Measurements from ENCODE around the gene DAGLB.

Gene DAGLB

DNA sequence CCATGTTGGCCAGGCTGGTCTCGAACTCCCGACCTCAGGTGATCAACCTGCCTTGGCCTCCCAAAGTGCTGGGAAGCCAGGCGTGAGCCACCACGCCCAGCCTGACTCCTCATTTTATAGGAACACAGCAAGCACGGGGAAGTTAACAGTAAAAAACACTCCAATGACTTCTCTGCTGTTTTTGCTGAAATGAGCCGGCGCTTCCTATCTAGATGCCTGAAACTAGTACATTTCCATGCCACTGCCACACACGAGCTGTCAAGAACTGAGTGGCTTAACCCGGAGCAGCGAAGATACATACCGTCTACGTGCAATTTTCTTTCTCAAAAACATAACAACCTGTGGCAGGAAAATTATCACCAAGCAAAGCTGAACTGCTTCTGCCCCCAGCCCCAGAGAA lies 16.8 kb downstream of the DAGLB start:
- FAIRE-seq, result no peak
- DNase-seq (ENCODE audit: insufficient read length, low spot score), result no peak
- no peak for TF ChIP-seq POLR2A (IDR thresholded peaks at IDR 0.05; ENCODE audit: low read depth, low read length)

DNA sequence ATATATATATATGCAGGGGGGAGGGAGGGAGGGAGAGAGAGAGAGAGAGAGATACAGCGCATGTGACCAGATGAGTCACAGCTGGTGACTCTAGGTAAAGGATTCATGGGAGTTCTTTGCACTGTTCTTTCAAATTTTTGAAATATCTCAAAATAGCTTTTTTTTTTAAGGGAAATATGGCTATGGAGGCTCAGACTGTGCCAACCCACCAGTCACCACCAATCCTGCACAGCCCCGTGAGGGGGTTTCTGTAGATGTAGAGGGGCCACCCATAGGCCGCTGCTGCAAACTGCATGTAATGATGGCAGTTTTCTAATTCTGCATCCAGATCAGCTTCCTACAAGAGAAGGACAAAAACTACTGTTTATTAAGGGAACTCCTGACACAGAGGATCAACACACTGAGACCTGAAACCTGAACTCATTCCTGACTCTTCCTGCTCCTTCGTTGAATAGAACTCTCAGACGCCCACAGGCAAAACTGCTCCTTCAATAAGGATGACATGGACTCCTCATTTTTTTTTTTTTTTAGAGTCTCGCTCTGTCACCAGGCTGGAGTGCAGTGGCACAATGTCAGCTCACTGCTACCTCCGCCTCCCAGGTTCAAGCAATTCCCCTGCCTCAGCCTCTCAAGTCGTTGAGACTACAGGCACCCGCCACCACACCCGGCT lies 17.3 kb downstream of the DAGLB start:
- FAIRE-seq (no peak), DNase-seq (ENCODE audit: insufficient read length, low spot score) (no peak)
- no peak for TF ChIP-seq POLR2A (IDR thresholded peaks at IDR 0.05; ENCODE audit: low read depth, low read length)

DNA sequence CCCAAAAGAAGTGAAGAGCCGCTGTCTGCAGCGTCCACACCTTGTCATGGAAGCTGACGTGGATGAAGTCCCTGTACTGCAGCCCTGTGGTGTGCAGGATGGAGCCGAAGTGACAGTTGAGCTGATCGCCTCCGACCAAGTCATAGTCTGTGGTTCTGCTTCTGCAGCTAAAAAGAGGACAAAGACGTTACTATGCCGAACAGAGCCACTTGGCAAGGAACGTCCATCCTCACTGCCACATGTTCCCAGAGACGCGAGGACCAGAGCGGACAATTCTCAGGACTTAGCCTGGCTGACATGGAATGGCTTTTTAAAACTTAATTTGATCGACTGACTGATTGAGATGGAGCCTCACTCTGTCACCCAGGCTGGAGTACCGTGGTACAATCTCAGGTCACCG lies 21.8 kb downstream of the DAGLB start:
- FAIRE-seq (no peak), DNase-seq (ENCODE audit: insufficient read length, low spot score) (no peak)
- no peak for TF ChIP-seq POLR2A (IDR thresholded peaks at IDR 0.05; ENCODE audit: low read depth, low read length)

DNA sequence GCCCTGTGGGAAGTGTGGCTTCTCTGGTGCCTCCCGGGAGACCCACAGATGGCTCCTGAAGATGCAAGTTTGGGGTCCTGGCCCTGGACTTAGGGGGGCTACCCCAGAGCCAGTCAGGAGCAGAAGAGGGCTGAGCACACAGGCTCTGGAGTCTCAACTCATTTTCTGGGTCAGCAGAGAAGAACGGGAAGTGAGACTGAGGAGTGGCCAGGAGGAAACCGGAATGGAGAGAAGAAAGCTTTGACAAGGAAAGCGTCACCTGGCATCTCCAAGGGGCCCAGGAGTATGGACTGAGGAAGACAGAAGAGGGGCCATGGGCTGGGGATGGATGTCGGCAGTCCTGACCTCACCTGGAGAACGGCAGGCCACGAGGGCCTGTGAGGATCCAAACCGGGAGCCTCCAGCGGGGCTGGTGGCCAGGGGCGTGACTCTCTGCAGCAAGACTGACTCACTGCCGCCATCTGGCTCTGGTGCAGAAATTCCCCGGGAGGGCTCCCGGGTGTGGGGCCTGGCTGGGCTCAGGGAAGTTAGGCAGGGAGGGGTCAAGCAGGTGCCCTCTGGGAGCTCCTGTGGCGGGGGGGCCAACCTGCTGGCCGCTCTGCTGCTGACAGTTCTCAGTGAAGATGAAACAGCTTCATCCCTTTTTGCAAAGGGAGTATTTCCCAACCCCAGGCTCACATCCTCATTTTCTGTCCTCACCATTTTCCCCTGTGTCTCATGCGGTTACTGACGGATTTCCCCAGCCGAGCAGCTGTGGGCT lies 23.6 kb downstream of the DAGLB start:
- TF ChIP-seq POLR2A (IDR thresholded peaks at IDR 0.05; ENCODE audit: low read depth, low read length), result no peak
- DNase-seq (ENCODE audit: insufficient read length, low spot score), result peak; percentile 100
- FAIRE-seq, result no peak

DNA sequence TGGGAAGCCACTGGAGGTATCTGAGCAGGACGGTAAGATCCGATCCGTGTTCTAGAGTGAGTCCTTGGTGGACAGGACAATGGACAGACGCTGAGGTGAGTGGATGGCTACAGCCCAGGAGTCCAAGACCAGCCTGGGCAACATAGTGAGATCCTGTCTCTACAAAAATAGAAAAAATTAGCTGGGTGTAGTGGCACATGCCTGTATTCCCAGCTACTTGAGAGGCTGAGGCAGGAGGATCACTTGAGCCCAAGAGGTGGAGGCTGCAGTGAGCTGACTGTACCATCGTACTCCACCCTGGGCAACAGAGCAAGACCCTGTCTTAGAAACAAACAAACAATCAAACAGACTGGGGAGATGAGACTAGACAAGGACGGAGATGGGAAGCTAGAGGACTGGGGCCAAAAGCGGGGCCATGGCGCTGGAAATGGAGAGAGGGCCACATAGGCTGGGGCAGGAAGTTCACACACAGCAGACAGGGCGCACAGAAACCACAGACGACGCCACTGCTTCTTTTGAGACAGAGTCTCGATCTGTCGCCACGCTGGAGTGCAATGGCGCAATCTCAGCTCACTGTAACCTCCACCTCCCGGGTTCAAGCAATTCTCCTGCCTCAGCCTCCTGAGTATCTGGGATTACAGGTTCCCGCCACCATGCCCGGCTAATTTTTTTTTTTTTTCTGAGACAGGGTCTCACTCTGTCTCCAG lies 24.7 kb downstream of the DAGLB start:
- FAIRE-seq, result no peak
- DNase-seq (ENCODE audit: insufficient read length, low spot score), result no peak
- TF ChIP-seq POLR2A (IDR thresholded peaks at IDR 0.05; ENCODE audit: low read depth, low read length), result no peak

DNA sequence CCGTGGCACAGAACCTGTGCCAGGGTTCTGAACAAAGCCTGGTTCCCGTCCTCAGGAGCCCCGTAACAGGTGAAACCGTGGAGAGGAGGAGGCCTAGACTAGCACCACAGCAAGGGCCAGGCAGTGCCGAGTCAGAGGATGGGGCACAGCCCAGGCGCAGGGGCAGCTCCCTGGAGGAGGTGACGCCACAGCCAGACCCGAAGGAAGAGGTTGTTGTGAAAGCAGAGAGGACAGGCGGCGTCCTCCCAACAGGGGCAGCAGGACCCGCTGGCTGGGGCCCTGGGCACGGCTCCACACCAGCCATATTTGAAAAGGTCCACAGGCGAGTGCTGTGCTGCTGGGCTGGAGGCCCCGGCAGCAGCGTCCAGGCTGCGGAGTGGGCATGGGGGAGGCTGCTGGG lies 25.7 kb downstream of the DAGLB start:
- DNase-seq (ENCODE audit: insufficient read length, low spot score) (no peak), FAIRE-seq (no peak)
- no peak for TF ChIP-seq POLR2A (IDR thresholded peaks at IDR 0.05; ENCODE audit: low read depth, low read length)

DNA sequence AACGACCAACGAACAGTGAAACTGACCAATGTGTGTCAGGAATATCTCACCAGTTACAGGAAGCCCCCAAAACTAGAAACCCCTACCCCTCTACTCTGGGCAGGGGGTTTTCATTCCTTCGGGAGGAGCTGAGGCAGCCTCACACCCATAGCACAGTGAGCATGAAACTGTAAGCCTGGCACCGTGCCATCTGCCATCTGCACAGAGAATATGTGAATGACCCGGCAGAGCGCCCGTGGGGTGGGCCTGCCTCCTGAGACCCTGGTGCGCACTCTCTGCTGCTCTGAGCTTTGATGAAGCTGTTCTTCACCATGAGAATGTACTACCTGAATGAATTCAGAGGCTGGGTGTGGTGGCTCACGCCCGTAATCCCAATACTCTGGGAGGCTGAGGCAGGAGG lies 27.1 kb downstream of the DAGLB start:
- TF ChIP-seq POLR2A (IDR thresholded peaks at IDR 0.05; ENCODE audit: low read depth, low read length), result no peak
- no peak for DNase-seq (ENCODE audit: insufficient read length, low spot score)
- no peak for FAIRE-seq

DNA sequence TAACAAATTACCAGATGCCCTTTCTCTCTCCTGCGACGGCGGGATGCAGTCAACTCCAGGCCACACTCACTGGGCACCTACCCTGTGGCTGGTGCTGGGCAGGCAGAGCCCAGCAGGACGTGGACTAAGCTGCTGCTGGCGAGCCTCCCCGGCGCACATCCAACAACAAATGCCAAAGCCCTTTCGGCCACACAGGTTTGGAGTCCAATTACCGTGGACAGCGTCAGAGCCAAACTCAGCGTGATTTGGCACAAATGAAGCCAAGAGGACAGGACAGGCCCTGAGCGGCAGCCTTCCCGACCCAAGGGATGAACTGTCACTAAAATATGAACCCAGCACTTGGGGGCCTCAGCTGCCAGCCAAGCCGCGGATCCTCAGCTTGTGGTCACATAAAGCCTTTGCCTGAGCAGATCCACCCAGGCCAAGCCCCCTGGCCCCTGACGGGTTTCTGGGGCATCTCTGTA lies 28.4 kb downstream of the DAGLB start:
- DNase-seq (ENCODE audit: insufficient read length, low spot score) (no peak), FAIRE-seq (no peak)
- TF ChIP-seq POLR2A (IDR thresholded peaks at IDR 0.05; ENCODE audit: low read depth, low read length), result no peak

DNA sequence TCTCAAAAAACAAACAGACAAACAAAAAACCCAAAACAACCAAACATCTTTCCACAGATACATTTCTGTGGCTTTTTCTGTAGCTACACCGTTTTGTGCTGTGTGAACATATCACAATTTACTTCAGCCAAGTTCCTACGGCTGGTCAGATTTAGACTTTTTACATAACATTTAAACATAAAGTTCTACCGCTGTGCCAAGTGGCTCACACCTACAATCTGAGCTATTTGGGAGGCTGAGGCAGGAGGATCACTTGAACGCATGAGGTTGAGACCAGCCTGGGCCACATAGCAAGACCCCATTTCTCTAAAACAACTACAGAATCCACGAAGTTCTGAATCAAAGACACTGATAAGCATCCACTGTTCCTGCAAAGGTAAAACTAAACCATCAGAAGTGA lies 30.3 kb downstream of the DAGLB start:
- FAIRE-seq, result no peak

DNA sequence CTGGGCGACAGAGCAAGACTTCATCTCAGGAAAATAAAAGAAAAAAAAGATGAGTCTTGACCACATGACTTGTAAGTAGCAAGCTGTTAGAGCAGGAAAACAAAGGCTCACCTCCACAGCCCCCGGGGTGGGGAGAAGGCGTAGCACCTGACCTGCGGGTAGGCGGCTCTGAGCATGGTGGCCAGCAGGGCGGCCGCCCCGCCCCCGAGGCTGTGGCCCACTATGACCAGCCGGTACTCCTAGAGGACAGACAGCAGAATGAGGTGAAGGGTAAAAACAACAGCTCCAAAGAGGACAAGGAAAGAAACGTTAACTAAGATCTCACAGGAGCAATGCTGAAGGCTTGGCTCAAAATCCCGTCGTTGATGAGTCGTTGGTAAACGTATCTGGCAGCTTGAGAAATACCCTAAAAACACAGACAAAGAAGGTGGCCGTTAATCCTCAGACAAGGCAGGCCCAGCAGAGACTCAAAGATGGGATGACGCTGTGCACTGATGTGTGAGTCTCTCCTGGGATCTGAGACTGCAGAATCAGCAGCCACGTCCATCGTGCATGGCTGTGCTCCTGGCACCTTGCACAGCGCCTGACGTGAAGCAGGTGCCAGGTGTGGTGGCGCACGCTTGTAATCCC lies 31.1 kb downstream of the DAGLB start:
- FAIRE-seq (no peak), DNase-seq (ENCODE audit: insufficient read length, low spot score) (peak; percentile 83)
- no peak for TF ChIP-seq POLR2A (IDR thresholded peaks at IDR 0.05; ENCODE audit: low read depth, low read length)

More for the DNA sequence above, 30.3 kb downstream of the DAGLB start:
- no peak for TF ChIP-seq POLR2A (IDR thresholded peaks at IDR 0.05; ENCODE audit: low read depth, low read length)
- DNase-seq (ENCODE audit: insufficient read length, low spot score), result no peak

DNA sequence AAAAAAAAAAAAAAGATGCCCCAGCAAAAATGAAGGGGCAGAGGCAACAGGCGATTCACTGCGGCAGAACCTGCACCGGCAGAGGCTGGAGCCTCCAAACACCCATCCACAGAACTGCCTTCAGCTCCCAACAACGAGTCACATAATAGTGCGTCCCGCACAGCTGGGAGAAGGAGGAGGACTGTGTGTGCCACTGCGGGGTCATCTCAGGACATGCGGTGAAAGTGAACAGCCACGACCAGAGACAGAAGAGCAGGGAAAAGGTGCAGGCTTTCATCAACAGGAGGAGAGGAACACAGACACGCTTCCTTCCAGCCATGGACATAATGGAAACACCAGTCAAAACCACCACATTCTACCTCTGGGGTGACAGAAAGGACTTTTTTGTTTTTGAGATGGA lies 34.1 kb downstream of the DAGLB start:
- TF ChIP-seq POLR2A (IDR thresholded peaks at IDR 0.05; ENCODE audit: low read depth, low read length), result no peak
- DNase-seq (ENCODE audit: insufficient read length, low spot score) (no peak), FAIRE-seq (no peak)

DNA sequence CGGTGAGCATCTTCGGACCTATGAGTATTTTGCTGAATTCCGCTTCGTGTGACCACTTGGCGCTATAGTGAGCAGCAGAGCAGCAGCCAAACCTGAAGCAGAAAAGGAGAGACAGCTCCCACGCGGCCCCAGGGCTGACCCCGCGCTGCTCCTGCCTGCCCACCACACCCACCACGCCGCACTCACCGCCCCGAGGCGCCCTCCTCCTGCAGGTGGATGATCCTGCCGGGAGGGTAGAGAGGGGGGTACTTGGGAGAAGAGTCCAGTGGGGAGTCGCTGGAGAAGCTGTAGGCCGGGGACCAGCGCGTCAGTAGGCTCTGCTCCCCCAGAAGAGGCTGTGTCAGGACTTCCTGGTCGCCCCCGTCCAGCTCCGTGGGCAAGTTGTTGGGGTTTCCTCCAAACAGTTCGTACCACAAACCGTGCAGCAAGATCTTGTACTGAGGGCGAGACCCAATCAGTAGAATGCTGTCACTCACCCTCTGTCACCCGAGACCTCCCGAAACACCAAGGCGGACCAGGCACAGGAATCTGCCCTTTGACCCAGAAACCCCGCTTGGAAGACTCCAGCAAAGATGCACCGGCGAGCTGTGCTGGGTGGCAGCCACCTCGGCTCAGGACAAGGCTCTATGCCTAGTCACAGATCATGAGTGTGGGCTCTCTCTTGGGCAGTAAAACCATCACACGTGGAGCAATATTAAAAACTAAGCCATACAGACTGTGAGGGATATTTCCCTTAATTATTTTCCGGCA lies 37.6 kb downstream of the DAGLB start:
- no peak for TF ChIP-seq POLR2A (IDR thresholded peaks at IDR 0.05; ENCODE audit: low read depth, low read length)

DNA sequence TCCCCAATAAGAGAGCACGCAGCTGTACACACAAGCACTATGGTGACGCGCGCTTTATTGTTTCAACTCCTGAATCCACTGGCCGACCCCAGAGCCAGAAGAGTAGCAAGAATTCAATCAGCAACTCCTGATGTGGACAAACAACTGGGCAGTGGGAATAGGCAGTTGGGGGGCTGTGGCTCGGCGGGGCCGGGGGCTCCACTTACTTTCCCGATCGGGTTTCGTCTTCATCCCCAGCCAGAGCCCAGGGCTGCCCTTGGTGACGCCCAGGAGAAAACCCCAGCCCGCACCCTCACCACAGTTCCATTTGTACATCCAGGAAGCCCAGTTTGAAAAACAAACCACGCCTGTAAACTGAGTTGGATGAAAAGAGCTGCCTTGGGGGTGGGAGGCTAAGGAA lies 38.7 kb downstream of the DAGLB start:
- no peak for FAIRE-seq

More for the DNA sequence above, 37.6 kb downstream of the DAGLB start:
- FAIRE-seq (no peak), DNase-seq (ENCODE audit: insufficient read length, low spot score) (no peak)

More for the DNA sequence above, 38.7 kb downstream of the DAGLB start:
- DNase-seq (ENCODE audit: insufficient read length, low spot score), result no peak
- no peak for TF ChIP-seq POLR2A (IDR thresholded peaks at IDR 0.05; ENCODE audit: low read depth, low read length)
